Choroid plexus epithelial cell (primary cell): ENCODE results near the gene CHERP.

Experiments
- DNase-seq: peaks from one replicate; pipeline ENCODE4 v3.0.0-alpha.2; 2010; ENCODE audit warnings: low read depth
- H3K4me3 ChIP-seq: 2 replicates; pipeline ENCODE4 v1.5.1; 2011; ENCODE audit warnings: low read depth, mild to moderate bottlenecking, control low read depth, low read length, moderate library complexity
- TF ChIP-seq, protein P1 (sequence below): conservative IDR thresholded peaks from 2 replicates; pipeline ENCODE4 v1.5.1; 2011; ENCODE audit warnings: low read depth, mild to moderate bottlenecking, control low read depth, inconsistent platforms, low read length, moderate library complexity

CHERP gene, protein sequence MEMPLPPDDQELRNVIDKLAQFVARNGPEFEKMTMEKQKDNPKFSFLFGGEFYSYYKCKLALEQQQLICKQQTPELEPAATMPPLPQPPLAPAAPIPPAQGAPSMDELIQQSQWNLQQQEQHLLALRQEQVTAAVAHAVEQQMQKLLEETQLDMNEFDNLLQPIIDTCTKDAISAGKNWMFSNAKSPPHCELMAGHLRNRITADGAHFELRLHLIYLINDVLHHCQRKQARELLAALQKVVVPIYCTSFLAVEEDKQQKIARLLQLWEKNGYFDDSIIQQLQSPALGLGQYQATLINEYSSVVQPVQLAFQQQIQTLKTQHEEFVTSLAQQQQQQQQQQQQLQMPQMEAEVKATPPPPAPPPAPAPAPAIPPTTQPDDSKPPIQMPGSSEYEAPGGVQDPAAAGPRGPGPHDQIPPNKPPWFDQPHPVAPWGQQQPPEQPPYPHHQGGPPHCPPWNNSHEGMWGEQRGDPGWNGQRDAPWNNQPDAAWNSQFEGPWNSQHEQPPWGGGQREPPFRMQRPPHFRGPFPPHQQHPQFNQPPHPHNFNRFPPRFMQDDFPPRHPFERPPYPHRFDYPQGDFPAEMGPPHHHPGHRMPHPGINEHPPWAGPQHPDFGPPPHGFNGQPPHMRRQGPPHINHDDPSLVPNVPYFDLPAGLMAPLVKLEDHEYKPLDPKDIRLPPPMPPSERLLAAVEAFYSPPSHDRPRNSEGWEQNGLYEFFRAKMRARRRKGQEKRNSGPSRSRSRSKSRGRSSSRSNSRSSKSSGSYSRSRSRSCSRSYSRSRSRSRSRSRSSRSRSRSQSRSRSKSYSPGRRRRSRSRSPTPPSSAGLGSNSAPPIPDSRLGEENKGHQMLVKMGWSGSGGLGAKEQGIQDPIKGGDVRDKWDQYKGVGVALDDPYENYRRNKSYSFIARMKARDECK

DNA sequence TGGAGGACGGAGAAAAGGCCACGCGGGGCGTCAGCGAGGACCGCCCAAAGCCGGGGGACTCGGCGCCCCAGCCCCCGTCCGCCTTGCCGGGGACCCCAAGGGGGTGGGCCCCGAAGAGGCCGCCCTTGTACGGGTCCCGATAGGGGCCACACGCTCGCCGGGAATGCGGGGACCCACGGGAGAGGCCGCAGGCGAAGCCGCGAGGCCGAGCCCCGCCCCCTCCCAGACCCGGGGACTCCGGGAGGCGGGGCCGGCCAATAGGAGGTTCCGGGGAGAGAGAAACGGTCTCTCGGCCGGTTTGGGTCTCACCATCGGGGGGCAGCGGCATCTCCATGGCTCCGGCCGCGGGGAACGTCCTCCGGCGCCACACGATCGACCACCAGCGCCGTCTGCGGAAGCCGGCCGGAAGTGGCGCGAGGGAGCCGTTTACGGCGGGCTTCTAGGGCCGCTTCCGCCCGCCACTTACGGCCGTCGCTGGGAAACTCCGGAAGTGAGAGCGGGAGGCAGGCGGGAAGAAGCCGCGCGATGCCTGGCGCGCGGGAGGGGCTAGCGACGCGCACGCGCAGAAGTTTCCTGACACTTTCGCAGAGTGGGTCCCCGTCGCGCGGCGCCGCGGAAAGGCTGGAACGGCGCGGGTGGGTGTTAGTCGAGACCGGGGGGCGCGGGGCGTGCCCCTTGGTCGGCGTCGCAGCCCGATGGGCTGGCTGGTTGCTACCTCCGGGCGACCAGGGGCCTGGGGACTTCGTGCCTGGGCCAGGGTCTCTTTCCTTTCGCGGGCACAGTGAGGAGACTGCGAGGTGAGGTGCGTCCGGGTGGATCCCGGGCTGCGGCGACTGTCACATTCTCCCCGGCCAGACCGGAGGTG is at the start of gene CHERP:
TSS of gene CHERP (minus strand) at position 393 of the 865 bp plus-strand sequence. CDS start at position 334, 59 bp downstream.
- TF ChIP-seq, protein P1, sequence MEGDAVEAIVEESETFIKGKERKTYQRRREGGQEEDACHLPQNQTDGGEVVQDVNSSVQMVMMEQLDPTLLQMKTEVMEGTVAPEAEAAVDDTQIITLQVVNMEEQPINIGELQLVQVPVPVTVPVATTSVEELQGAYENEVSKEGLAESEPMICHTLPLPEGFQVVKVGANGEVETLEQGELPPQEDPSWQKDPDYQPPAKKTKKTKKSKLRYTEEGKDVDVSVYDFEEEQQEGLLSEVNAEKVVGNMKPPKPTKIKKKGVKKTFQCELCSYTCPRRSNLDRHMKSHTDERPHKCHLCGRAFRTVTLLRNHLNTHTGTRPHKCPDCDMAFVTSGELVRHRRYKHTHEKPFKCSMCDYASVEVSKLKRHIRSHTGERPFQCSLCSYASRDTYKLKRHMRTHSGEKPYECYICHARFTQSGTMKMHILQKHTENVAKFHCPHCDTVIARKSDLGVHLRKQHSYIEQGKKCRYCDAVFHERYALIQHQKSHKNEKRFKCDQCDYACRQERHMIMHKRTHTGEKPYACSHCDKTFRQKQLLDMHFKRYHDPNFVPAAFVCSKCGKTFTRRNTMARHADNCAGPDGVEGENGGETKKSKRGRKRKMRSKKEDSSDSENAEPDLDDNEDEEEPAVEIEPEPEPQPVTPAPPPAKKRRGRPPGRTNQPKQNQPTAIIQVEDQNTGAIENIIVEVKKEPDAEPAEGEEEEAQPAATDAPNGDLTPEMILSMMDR, result no peak
- H3K4me3 ChIP-seq, result peak within 1 kb of the TSS; percentile 95
- peak; percentile 94 for DNase-seq

DNA sequence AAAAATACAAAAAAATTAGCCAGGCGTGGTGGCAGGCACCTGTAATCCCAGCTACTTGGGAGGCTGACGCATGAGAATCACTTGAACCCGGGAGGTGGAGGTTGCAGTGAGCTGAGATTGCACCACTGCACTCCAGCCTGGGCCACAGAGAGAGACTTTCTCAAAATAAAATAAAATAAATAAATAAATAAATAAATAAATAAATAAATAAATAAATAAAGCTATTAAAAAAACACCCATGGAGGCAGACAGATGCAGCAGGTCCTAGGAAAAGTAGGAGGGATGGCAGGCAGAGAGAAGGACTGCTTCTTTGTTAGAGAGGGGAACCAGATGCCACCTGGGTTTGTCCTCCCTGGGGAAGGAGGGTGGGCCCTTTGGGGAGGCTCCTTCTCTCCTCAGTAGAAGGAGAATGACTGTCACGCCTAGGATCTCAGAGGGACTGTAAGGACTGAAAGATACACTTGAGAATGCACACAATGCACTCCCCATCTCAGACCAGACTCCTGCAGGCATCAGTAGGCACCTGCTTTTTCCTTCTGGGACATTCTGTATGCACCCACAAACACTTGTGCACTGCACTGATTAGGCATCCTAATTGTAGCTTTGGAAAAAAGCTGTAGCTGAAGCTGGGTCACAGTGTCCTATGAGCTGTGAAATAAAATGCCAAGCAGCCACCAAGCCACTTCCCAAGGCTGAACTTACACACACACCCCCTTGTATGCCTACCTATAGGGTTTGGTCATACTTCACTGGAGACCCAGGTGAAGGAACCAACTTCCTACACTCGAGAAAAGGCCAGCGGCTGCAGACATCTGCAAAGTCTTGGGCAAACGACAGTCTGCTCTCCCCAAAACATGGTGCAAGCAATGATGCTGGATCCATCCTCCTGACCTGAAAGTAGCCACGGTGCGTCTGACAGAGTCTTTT is 48.9 kb upstream of the CHERP start:
- H3K4me3 ChIP-seq, result no peak overlapping the region

GRCh38 chr19:16589917-16590316 is 47.7 kb upstream of the CHERP start:
- no peak for DNase-seq
- TF ChIP-seq, protein P1, result no peak
- no peak overlapping the region for H3K4me3 ChIP-seq

More for the DNA sequence above, 48.9 kb upstream of the CHERP start:
- no peak for DNase-seq
- TF ChIP-seq, protein P1, result no peak

- no peak overlapping the region for H3K4me3 ChIP-seq
- TF ChIP-seq, protein P1, result no peak
Observed at GRCh38 chr19:16588824-16589577, 46.8 kb upstream of the CHERP start.

DNA sequence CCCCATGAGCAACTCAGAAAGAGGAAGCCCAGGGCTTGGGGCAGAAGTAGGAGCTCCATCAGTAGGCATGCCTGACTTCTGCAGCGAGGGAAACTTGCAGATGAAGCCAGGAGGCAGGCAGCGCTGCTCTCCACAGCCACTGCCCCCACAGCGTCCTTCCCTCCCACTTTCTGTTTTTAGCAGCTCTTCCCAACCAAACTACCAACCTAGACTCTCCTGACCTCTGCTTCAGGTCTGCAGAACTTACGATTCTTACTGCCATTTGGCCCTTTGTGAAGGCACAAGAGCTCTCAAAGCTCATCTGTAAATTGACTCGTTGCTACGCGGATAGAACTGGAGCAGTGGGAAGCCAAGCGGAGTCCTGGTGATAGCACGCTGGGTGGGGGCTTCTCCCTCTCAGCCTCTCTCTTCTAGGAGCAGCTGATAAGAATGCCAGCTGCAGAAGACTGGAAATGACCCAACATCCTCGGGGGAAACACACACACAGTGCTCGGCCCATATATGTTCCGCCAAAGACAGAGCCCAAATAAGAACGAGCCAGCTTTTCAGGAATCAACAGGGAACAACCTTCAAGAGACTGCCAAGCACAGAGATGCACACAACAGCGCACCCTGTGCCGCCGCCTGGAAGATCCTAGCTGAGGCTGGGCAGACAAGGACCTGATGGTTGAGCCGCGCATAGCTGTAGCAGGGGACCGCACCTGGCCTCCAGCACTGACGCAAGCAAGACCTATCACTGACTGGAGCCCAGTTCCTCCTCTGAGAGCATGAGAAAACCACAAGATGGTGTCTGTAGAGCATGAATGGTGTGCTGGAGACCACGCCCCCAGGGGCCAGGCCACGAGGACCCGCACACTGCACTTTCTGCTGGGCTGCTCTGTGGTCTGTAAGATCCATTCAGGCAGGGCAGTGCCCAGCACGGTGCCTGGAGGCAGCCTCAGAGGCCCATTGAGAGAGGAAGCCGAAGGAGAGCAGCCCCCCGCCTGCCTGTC is 45.9 kb upstream of the CHERP start:
- DNase-seq, result no peak
- TF ChIP-seq, protein P1, result no peak
- H3K4me3 ChIP-seq, result no peak overlapping the region

More at GRCh38 chr19:16588824-16589577, 46.8 kb upstream of the CHERP start:
- DNase-seq, result no peak
